Measurements from ENCODE around the gene SRGAP3.

- TF ChIP-seq CTCF (conservative IDR thresholded peaks at IDR 0.05; ENCODE audit: low read length) (no peak), EZH2phosphoT487 (IDR thresholded peaks at IDR 0.05; ENCODE audit: borderline replicate concordance) (no peak)
These were observed 17.3 kb upstream of the SRGAP3 start for GRCh38 chr3:9266716-9267115.

Data from Loucy (cell line).